ENCODE measurements around the gene C1orf21.

C1orf21 gene

DNA sequence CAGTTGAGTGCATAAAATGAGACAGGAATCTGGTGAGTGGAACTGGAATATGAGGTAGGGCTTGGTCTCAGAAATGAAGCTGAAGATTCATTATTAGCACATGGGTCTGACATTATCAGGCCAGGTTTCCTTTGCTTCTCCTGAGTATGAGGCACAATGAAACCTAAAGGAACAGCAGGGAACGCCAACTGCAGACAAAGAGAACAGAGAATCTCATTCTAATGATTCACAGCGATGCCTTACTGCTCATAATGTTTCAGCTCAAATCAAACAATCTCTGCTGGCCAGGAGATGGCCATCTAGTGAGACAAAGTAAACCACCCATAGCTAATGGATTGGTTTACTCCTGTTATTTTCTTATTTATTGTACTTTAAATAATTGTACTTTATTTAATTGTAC is 133.5 kb downstream of the C1orf21 start:
- no peak for DNase-seq

DNA sequence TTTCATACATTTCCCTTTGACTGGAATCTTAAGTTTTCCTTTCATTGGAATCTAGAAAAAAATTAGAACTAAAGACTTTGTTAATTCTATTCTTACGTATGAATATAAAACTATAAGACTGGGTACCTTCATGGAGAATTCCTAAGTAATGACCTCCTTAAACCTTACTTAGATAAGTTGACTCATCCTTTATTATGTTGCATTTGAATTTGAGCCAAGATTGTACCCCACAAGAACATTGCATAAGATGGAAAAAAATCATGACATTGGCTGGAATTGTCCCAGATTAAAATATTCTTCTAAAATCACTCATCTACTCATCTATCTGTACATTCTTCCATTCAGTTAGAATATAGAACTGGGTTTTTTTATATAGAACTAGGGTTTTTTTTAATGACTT is 137.4 kb downstream of the C1orf21 start:
- DNase-seq: no peak

GRCh38 chr1:184527402-184527801 is 140.6 kb downstream of the C1orf21 start:
- no peak for DNase-seq

GRCh38 chr1:184530226-184530625 is 143.4 kb downstream of the C1orf21 start:
- DNase-seq: no peak

DNA sequence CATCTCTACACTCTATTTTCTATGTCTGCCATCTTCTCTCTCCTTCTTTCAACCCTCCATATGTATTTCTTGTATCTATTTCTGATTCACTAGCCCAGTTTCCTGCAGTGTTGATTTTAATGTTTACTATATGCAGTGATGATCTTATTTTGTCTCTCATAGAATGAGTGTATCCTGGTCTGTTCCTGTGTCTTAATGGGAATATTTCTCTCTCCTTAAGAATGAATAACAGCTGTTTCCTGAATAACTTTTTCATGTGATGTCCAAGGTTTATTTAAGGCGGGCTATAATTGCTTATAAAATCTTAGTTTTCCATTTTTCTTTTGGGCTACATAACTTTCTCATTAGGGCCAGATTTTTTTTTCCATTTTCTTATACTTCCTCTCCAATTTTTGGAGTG is 144.5 kb downstream of the C1orf21 start:
- DNase-seq: no peak

- no peak for DNase-seq
These were observed 145.4 kb downstream of the C1orf21 start for GRCh38 chr1:184532199-184532598.

DNA sequence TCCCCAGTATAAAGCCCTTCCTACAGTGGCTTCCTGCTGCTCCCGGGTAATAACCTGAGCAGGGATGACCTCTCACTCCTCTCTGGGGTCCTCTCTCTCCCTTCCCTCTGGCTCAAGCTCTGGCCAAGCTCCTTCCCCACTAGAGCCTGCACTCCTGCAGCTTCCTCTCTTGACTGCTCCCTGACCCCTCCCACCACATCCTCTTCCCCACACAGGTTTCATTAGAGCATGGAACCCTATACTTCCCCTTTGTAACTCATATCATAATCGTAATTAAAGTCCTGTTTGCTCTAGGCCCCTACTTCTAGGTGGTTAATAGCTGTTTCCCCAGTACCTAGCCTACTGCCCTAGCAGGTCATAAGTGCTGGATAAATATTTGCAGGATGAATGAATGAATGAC is 146.2 kb downstream of the C1orf21 start:
- DNase-seq: no peak

DNA sequence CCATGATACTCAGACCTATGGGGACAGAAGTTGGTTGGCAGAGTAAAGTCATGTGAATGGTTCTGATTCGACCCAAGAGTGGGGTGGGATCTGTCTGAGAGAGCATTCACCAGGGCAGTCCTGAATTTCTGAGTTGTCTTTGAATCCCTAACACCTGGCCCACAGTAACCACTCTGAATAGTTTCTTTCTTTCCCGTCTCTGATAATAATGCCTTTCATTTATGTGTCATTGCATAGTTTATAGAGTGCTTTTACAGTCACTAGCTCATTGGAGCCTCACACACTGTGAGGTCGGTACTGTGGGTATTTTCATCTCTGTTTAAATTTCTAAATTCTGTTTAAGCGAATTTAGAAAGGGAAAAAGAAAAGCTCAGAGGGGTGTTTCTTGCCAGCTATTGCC is 147.1 kb downstream of the C1orf21 start:
- no peak for DNase-seq

GRCh38 chr1:184534690-184535089 is 147.9 kb downstream of the C1orf21 start:
- no peak for DNase-seq

- DNase-seq: no peak
These were observed 148.6 kb downstream of the C1orf21 start for GRCh38 chr1:184535191-184535970.

GRCh38 chr1:184536246-184536985 is 149.6 kb downstream of the C1orf21 start:
- DNase-seq: no peak

DNA sequence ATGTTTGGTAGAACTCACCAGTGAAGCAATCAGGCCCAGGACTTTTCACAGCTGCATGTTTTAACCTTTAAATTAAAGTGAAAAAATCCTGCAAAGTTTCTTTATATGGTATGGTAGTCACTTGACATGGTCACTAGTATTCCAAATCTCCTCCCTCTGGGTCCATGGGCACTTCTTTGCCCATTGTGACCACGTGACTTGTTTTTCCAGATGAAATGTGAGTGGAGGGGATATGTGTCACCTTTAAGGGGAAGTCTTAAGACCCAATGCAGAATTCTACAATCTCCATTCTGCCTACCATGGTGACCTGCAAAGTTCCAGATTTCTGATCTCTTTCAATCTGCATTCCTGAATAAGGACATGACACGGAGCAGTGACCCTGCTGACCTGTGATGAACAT is 152.8 kb downstream of the C1orf21 start:
- no peak for DNase-seq

DNA sequence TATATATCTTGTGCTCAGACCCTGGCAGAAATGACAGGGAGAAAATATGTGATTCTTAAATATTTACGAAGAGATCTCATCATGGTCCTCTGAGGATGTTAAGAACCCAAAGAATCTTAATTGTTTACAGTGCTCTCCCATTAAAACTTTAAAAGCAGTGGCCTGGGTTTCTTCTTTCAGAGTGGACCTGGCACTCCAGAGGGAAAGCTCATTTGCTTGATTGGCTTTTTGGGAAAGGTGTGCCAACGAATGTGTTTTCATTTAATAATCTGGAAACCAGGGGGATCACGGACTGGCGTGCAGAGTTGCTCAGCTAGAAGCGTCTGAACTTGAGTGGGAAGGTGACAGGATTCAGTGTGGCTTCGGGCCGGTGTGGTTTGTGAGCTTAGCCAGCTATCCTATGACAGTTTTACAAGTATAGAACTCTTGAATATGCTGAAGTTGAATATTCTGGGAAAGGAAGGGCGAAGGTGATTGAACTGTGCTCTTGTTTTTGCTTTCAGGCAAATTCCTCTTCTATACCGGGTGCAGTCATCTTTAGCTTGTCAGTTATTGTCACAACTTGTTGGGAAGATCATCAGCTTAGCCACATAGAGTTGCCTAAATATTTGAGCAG is 154.8 kb downstream of the C1orf21 start:
- no peak for DNase-seq

DNA sequence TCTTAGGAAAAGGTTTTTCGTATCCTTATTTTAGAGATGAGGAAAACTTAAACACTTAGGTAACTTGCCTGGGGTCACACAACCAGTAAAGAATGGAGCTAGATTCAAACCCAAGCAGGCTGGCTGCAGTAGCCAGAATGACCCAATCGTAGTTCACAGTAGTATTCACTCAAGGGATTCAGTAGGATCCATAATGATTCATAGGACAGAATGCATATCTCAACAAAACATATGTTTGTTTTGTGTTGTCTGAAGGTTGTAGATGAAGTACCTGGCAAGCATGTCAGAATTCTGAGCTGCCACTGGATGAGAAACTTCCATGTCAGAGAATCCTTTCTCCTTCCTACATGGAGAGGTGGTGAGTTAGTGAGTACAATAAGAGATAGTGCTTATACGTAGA is 155.5 kb downstream of the C1orf21 start:
- no peak for DNase-seq

- DNase-seq: no peak
These were observed 158.8 kb downstream of the C1orf21 start for GRCh38 chr1:184545601-184546000.

DNA sequence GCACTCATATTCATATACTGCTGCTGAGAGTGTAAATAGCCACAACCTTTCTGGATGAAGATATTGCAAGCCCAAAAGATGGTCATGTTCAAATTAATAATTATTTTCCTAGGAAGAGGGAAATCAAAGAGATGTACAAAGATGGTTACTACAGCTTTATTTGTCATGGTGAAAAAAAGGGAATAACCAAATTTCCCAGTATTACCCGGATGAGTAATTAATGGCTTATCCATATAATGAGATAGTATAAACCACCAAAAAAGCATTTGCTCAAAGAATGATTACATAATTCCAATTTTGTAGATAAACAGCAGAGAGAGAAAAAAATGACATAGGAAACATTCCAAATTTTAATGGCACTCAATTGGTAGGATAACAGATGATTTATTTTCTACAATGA is 165.6 kb downstream of the C1orf21 start:
- DNase-seq: no peak

DNA sequence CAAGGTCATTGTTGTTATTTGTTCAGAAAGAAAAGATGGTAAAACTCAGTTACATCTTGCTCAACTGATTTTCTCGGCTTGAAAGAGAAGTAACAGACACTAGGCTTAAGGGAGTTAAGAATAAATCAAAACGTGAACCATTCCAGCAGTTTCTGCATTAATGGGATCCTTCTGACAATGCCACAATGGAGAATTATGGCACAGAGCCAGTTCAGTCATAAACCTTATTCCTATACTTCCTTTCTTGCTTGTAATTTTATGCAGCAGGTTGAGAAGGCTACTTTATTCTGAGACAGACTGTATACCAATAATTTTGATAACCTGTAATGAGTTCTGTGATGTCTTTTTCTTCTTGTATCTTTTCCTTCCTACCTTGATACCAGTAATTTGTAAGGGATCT is 167.0 kb downstream of the C1orf21 start:
- DNase-seq: no peak

GRCh38 chr1:184555665-184556641 is 169.1 kb downstream of the C1orf21 start:
- no peak for DNase-seq

DNA sequence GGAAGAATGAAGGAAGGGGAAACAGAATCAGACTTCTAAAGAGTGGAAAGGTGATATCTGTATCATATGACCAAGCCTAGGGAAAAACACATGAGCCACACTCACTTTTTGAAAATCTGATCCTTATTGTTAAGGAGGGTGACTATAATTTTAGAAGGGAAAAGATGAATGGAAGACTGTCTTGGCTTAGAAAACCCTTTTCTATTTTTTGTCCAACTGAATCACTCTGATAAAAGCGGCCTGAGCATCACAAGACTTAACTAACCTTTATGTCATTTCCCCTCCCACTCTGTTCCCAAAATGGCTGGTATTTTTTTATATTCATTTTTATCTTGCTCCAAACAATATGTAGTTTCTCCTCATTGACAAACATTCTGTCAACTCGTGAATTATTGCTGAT is 169.8 kb downstream of the C1orf21 start:
- no peak for DNase-seq

- DNase-seq: no peak
These were observed 170.9 kb downstream of the C1orf21 start for GRCh38 chr1:184557423-184558347.

DNA sequence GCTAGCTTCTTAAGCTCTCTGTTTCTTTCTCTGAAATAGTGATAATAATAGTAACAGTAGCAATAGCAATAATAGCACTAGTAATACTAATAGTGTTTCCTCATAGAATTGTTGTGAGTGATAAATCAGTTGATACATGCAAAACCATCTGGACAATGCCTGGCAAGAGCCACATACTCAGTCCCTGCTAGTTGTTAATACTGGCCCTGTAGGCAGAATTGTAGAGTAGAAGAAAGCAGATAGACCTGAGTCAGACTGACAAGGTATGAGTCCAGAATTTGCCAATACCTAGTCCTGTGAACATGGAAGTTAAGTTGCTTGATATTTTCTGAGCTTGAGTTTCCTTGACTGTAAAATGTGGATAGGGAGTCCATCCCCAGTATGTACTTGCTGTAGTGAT is 171.9 kb downstream of the C1orf21 start:
- no peak for DNase-seq
